SIG-M5 (cell line): ENCODE measurements around the gene SFXN1.
"Not testable (repeated sequence)": the region's sequence is repeated elsewhere in the genome, so short reads cannot be mapped to it uniquely, and the experiment has no call there.

Experiments
- DNase-seq: peaks from one replicate; lab custom pipeline; 2025; lab: John Stamatoyannopoulos, UW

The SFXN1 gene

GRCh38 chr5:175478384-175479124 is at the start of gene SFXN1:
SFXN1 (plus strand) TSS chr5:175478560; CDS start chr5:175492104, 13,544 bp downstream.
- no peak for DNase-seq

GRCh38 chr5:175434800-175435199 is 43.6 kb upstream of the SFXN1 start:
- no peak for DNase-seq

- DNase-seq, result no peak
These were observed 42.0 kb upstream of the SFXN1 start for GRCh38 chr5:175436359-175436758.

- DNase-seq, result no peak
These were observed 40.0 kb upstream of the SFXN1 start for GRCh38 chr5:175438234-175438857.

- no peak for DNase-seq
These were observed 34.8 kb upstream of the SFXN1 start for GRCh38 chr5:175443514-175444059.

GRCh38 chr5:175444060-175444904 is 34.1 kb upstream of the SFXN1 start, which contains the start of gene DRD1:
DRD1 (minus strand) TSS chr5:175444182; CDS start chr5:175443099, 1,083 bp downstream.
- DNase-seq, result no peak

GRCh38 chr5:175444905-175445456 is 33.4 kb upstream of the SFXN1 start:
- DNase-seq, result no peak

GRCh38 chr5:175446378-175446777 is 32.0 kb upstream of the SFXN1 start:
- not testable (repeated sequence) for DNase-seq

GRCh38 chr5:175447571-175447970 is 30.8 kb upstream of the SFXN1 start:
- DNase-seq, result no peak

- DNase-seq, result no peak
These were observed 30.1 kb upstream of the SFXN1 start for GRCh38 chr5:175448276-175448675.

- no peak for DNase-seq
These were observed 26.2 kb upstream of the SFXN1 start for GRCh38 chr5:175452166-175452565.

- not testable (repeated sequence) for DNase-seq
These were observed 24.0 kb upstream of the SFXN1 start for GRCh38 chr5:175454338-175454737.

GRCh38 chr5:175456105-175456742 is 22.1 kb upstream of the SFXN1 start:
- no peak for DNase-seq

- DNase-seq, result no peak
These were observed 20.9 kb upstream of the SFXN1 start for GRCh38 chr5:175457466-175457865.

- no peak for DNase-seq
These were observed 18.2 kb upstream of the SFXN1 start for GRCh38 chr5:175460126-175460525.

- DNase-seq, result no peak
These were observed 17.8 kb upstream of the SFXN1 start for GRCh38 chr5:175460552-175460951.

- no peak for DNase-seq
These were observed 17.0 kb upstream of the SFXN1 start for GRCh38 chr5:175461370-175461769.

- DNase-seq, result no peak
These were observed 14.7 kb upstream of the SFXN1 start for GRCh38 chr5:175463641-175464040.

GRCh38 chr5:175464074-175464941 is 14.1 kb upstream of the SFXN1 start:
- no peak for DNase-seq

- no peak for DNase-seq
These were observed 13.5 kb upstream of the SFXN1 start for GRCh38 chr5:175464942-175465233.

- no peak for DNase-seq
These were observed 13.1 kb upstream of the SFXN1 start for GRCh38 chr5:175465282-175465681.
